ENCODE results near the gene KRTAP5-7. TPM values are rescaled to one million over a fixed set of nuclear protein-coding genes. Genes with fewer than 3 reads are reported as not detected.

KRTAP5-7 gene
- total RNA-seq, 1 experiment from 2014 or later, result not detected

DNA sequence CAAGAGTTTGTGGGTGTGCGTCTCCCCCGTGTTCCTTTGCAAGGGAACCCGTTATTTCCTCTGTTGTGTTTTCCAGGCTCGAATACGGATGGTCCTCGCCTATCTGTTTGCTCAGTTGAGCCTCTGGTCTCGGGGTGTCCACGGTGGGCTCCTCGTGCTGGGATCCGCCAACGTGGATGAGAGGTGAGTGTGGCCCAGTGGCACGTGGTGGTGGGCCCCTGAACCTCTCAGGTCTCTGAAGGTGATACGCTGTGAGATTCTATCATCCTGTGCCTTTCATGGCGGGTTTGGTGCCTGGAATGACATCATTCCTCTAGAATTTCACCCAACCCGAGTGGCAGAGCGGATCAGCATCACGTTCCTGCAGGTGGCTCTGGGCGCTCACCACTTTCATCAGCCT is 41.6 kb upstream of the KRTAP5-7 start:
- no peak overlapping the region for H3K27ac ChIP-seq
- ChIA-PET POLR2A (ENCODE audit: unreplicated experiment) (no interaction called here), CTCF (no interaction called here)
- intact Hi-C loops (cut with micrococcal nuclease; ENCODE audit: unreplicated experiment), result no loop called here
- no peak for DNase-seq
- H3K79me2 ChIP-seq (ENCODE audit: low read depth), result no peaks in the 10 kb centered on the region
- H3K9me3 ChIP-seq (ENCODE audit: insufficient read depth, low read depth), result no peaks in the 10 kb centered on the region
- BruUV-seq (replicated peaks), result no TSS peak
- no peaks in the 10 kb centered on the region for H3K9me2 ChIP-seq (ENCODE audit: insufficient read depth)
- no peak overlapping the region for H2AFZ ChIP-seq
- peaks cover 28% of the 10 kb centered on the region for H3F3A ChIP-seq (ENCODE audit: insufficient read depth, low read depth)
- TF ChIP-seq CTCF (conservative IDR thresholded peaks at IDR 0.05) (no peak), EZH2 (IDR thresholded peaks at IDR 0.05; ENCODE audit: low read depth) (no peak)
- H4K20me1 ChIP-seq (ENCODE audit: insufficient read depth), result no peaks in the 10 kb centered on the region
- H3K4me1 ChIP-seq (replicated peaks; ENCODE audit: insufficient read depth), result peaks cover 37% of the 10 kb centered on the region
- no peak overlapping the region for H3K4me3 ChIP-seq
- H3K4me2 ChIP-seq, result no peak overlapping the region
- peaks cover 22% of the 10 kb centered on the region for H3K36me3 ChIP-seq (ENCODE audit: low read depth)
- H3K27me3 ChIP-seq (ENCODE audit: insufficient read depth, low read depth), result no peaks in the 10 kb centered on the region

GRCh38 chr11:71486320-71486719 is 40.7 kb upstream of the KRTAP5-7 start:
- H3K4me3 ChIP-seq, result no peak overlapping the region
- no peaks in the 10 kb centered on the region for H3K9me3 ChIP-seq (ENCODE audit: insufficient read depth, low read depth)
- no peak overlapping the region for H2AFZ ChIP-seq
- intact Hi-C loops (cut with micrococcal nuclease; ENCODE audit: unreplicated experiment), result no loop called here
- peaks cover 20% of the 10 kb centered on the region for H3K36me3 ChIP-seq (ENCODE audit: low read depth)
- peaks cover 20% of the 10 kb centered on the region for H3F3A ChIP-seq (ENCODE audit: insufficient read depth, low read depth)
- no TSS peak for BruUV-seq (replicated peaks)
- TF ChIP-seq CTCF (conservative IDR thresholded peaks at IDR 0.05) (no peak), EZH2 (IDR thresholded peaks at IDR 0.05; ENCODE audit: low read depth) (no peak)
- DNase-seq, result peak in 1 of 2 experiments; percentile 16
- CTCF ChIA-PET, result interaction anchor here (0.7 kb wide), 1 partner anchor 1203 kb away, joined by 4 read pairs; no protein-coding TSS in a partner anchor
- H4K20me1 ChIP-seq (ENCODE audit: insufficient read depth), result no peaks in the 10 kb centered on the region
- POLR2A ChIA-PET (ENCODE audit: unreplicated experiment), result interaction anchor here (0.6 kb wide), 1 partner anchor 13 kb away, joined by 6 read pairs; no protein-coding TSS in a partner anchor
- no peaks in the 10 kb centered on the region for H3K79me2 ChIP-seq (ENCODE audit: low read depth)
- H3K4me2 ChIP-seq, result no peak overlapping the region
- H3K27ac ChIP-seq, result no peak overlapping the region
- H3K27me3 ChIP-seq (ENCODE audit: insufficient read depth, low read depth), result no peaks in the 10 kb centered on the region
- no peaks in the 10 kb centered on the region for H3K9me2 ChIP-seq (ENCODE audit: insufficient read depth)
- peaks cover 28% of the 10 kb centered on the region for H3K4me1 ChIP-seq (replicated peaks; ENCODE audit: insufficient read depth)

GRCh38 chr11:71488681-71489270 is 38.3 kb upstream of the KRTAP5-7 start:
- peaks cover 20% of the 10 kb centered on the region for H3K4me1 ChIP-seq (replicated peaks; ENCODE audit: insufficient read depth)
- H3K9me3 ChIP-seq (ENCODE audit: insufficient read depth, low read depth), result no peaks in the 10 kb centered on the region

More at GRCh38 chr11:71488681-71489270, 38.3 kb upstream of the KRTAP5-7 start:
- H2AFZ ChIP-seq, result no peak overlapping the region
- no peaks in the 10 kb centered on the region for H3K79me2 ChIP-seq (ENCODE audit: low read depth)
- H3K4me3 ChIP-seq, result no peak overlapping the region
- no peak for TF ChIP-seq CTCF (conservative IDR thresholded peaks at IDR 0.05)
- no peak for TF ChIP-seq EZH2 (IDR thresholded peaks at IDR 0.05; ENCODE audit: low read depth)
- peaks cover 14% of the 10 kb centered on the region for H3K36me3 ChIP-seq (ENCODE audit: low read depth)
- peaks cover 12% of the 10 kb centered on the region; the same call in 1 of the 2 replicates for H3F3A ChIP-seq (ENCODE audit: insufficient read depth, low read depth)
- H3K27me3 ChIP-seq (ENCODE audit: insufficient read depth, low read depth), result no peaks in the 10 kb centered on the region
- no peak overlapping the region for H3K27ac ChIP-seq
- DNase-seq, result peak in 1 of 2 experiments; percentile 36
- intact Hi-C loops (cut with micrococcal nuclease; ENCODE audit: unreplicated experiment), result no loop called here
- BruUV-seq (replicated peaks), result no TSS peak
- H3K4me2 ChIP-seq, result peak overlapping the region; percentile 59
- no peaks in the 10 kb centered on the region for H4K20me1 ChIP-seq (ENCODE audit: insufficient read depth)
- CTCF ChIA-PET, result interaction anchor here (0.6 kb wide), 1 partner anchor 24 kb away, joined by 3 read pairs; no protein-coding TSS in a partner anchor
- POLR2A ChIA-PET (ENCODE audit: unreplicated experiment), result no interaction called here
- H3K9me2 ChIP-seq (ENCODE audit: insufficient read depth), result no peaks in the 10 kb centered on the region

Data from PC-9 (cell line).